ENCODE results near the gene ALAS1.

- TF ChIP-seq CTCF (IDR thresholded peaks at IDR 0.05): no peak
- TF ChIP-seq POLR2A (IDR thresholded peaks at IDR 0.05): no peak
- no peak for TF ChIP-seq POLR2AphosphoS5 (IDR thresholded peaks at IDR 0.05)
Observed at GRCh38 chr3:52237006-52237656, 39.2 kb downstream of the ALAS1 start.
